ENCODE measurements around the gene SND1.

Gene SND1

GRCh38 chr7:127980901-127981300, 328.9 kb downstream of the SND1 start:
- DNase-seq: no peak

- DNase-seq: no peak
These were observed 330.0 kb downstream of the SND1 start for GRCh38 chr7:127981965-127982364.

GRCh38 chr7:127983804-127984332, 331.9 kb downstream of the SND1 start:
- DNase-seq: peak; percentile 49

GRCh38 chr7:127986581-127987521, 334.9 kb downstream of the SND1 start:
- no peak for DNase-seq

- no peak for DNase-seq
These were observed 336.8 kb downstream of the SND1 start for GRCh38 chr7:127988751-127989150.

GRCh38 chr7:127993317-127993716, 341.3 kb downstream of the SND1 start:
- no peak for DNase-seq

- DNase-seq: no peak
These were observed 342.0 kb downstream of the SND1 start for GRCh38 chr7:127993987-127994386.

GRCh38 chr7:127995156-127995880, 343.3 kb downstream of the SND1 start:
- no peak for DNase-seq

- no peak for DNase-seq
These were observed 343.9 kb downstream of the SND1 start for GRCh38 chr7:127995881-127996215.

GRCh38 chr7:127996253-127997071, 344.5 kb downstream of the SND1 start:
- DNase-seq: no peak

- no peak for DNase-seq
These were observed 345.4 kb downstream of the SND1 start for GRCh38 chr7:127997226-127997922.

- no peak for DNase-seq
These were observed 346.7 kb downstream of the SND1 start for GRCh38 chr7:127998671-127999070.

- DNase-seq: no peak
These were observed 348.1 kb downstream of the SND1 start for GRCh38 chr7:128000048-128000447.

- DNase-seq: no peak
These were observed 348.9 kb downstream of the SND1 start for GRCh38 chr7:128000854-128001265.

- no peak for DNase-seq
These were observed 351.2 kb downstream of the SND1 start for GRCh38 chr7:128003167-128003566.

GRCh38 chr7:128003787-128004186, 351.8 kb downstream of the SND1 start:
- DNase-seq: no peak

- DNase-seq: no peak
These were observed 352.6 kb downstream of the SND1 start for GRCh38 chr7:128004623-128005022.

GRCh38 chr7:128005117-128005516, 353.1 kb downstream of the SND1 start:
- no peak for DNase-seq

- DNase-seq: no peak
These were observed 353.8 kb downstream of the SND1 start for GRCh38 chr7:128005759-128006159.

- DNase-seq: no peak
These were observed 354.7 kb downstream of the SND1 start for GRCh38 chr7:128006550-128007302.

GRCh38 chr7:128007303-128007680, 355.3 kb downstream of the SND1 start:
- DNase-seq: no peak

GRCh38 chr7:128008141-128008540, 356.1 kb downstream of the SND1 start:
- DNase-seq: no peak
